Left ventricle myocardium inferior (tissue), 1 donor: ENCODE results near the gene MACROD1. TPM values are rescaled to one million over a fixed set of nuclear protein-coding genes. Genes with fewer than 3 reads are reported as not detected.

Experiments used
- DNase-seq: peaks from one replicate; pipeline ENCODE4 v3.0.0-alpha.2; 2020
- H3K27ac ChIP-seq: fragments of 200-600 bp; replicated peaks from 2 replicates; pipeline ENCODE4 v1.8.0; 2021
- H3K27me3 ChIP-seq: fragments of 200-600 bp; 2 replicates; pipeline ENCODE4 v1.8.0; 2021; ENCODE audit warnings: low read depth
- H3K36me3 ChIP-seq: fragments of 200-600 bp; 2 replicates; pipeline ENCODE4 v1.8.0; 2021
- H3K4me1 ChIP-seq: fragments of 200-600 bp; 2 replicates; pipeline ENCODE4 v1.8.0; 2021
- H3K4me3 ChIP-seq: fragments of 200-600 bp; 2 replicates; pipeline ENCODE4 v1.8.0; 2021; ENCODE audit warnings: mild to moderate bottlenecking, moderate library complexity
- H3K9me3 ChIP-seq: fragments of 200-600 bp; replicated peaks from 2 replicates; pipeline ENCODE4 v1.8.0; 2021
- CTCF ChIP-seq: fragments of 200-600 bp; IDR thresholded peaks from 2 replicates; pipeline ENCODE4 v1.8.0; 2021; ENCODE audit warnings: antibody characterized with exemption, mild to moderate bottlenecking, borderline replicate concordance
- intact Hi-C: fragments of 100-400 bp; cut with micrococcal nuclease; formaldehyde crosslinking; loops from one replicate; pipeline ENCODE4 v1.11.0; 2022
- total RNA-seq: library from RNA; stranded (reverse); fragmentation: NEBNext Ultra II Directional; extraction: Animal tissue kit (Norgen Biotek cat#: 25700); gene quantifications from one replicate; pipeline ENCODE4 v1.2.1, GENCODE V29; 2021
- donor health status: DM: no; HTN: yes; CAD: no; lungs with severe emphysema.

Gene MACROD1
- total RNA-seq, 1 donor from 2014 or later: 127 TPM

- Histone ChIP-seq H3K36me3 (no peaks in the 10 kb centered on the region), H3K27me3 (peaks cover 41% of the 10 kb centered on the region), H3K27ac (no peak overlapping the region), H3K4me1 (peaks cover 24% of the 10 kb centered on the region), H3K9me3 (no peaks in the 10 kb centered on the region), H3K4me3 (no peak overlapping the region)
- no peak for DNase-seq
- no peak for TF ChIP-seq CTCF
- intact Hi-C loops: no loop called here
These were observed 127.4 kb downstream of the MACROD1 start for GRCh38 chr11:64038500-64038899.

GRCh38 chr11:64037027-64037634 is 128.8 kb downstream of the MACROD1 start:
- peak overlapping the region; percentile 70 for H3K4me3 ChIP-seq
- no peaks in the 10 kb centered on the region for H3K36me3 ChIP-seq
- H3K27ac ChIP-seq: peak overlapping the region; percentile 37
- H3K4me1 ChIP-seq: peaks cover 24% of the 10 kb centered on the region
- TF ChIP-seq CTCF: no peak
- peaks cover 41% of the 10 kb centered on the region for H3K27me3 ChIP-seq
- DNase-seq: no peak
- intact Hi-C loops: no loop called here
- H3K9me3 ChIP-seq: no peaks in the 10 kb centered on the region

- Histone ChIP-seq H3K4me3 (peak overlapping the region; percentile 70), H3K27me3 (peaks cover 41% of the 10 kb centered on the region), H3K9me3 (no peaks in the 10 kb centered on the region), H3K36me3 (no peaks in the 10 kb centered on the region), H3K4me1 (peaks cover 24% of the 10 kb centered on the region), H3K27ac (peak overlapping the region; percentile 37)
- peak; percentile 45 for DNase-seq
- intact Hi-C loops: no loop called here
- peak; percentile 24 for TF ChIP-seq CTCF
These were observed 129.6 kb downstream of the MACROD1 start for GRCh38 chr11:64036087-64037026.

GRCh38 chr11:64035576-64035975 is 130.3 kb downstream of the MACROD1 start, which contains the start of gene FLRT1:
Gene FLRT1 (plus strand): TSS chr11:64035931. CDS start chr11:64116268, 80,337 bp downstream.
- H3K36me3 ChIP-seq: no peaks in the 10 kb centered on the region
- H3K27ac ChIP-seq: peak within 1 kb of the TSS; percentile 37
- DNase-seq: no peak
- H3K4me1 ChIP-seq: peaks cover 24% of the 10 kb centered on the region
- no peak for TF ChIP-seq CTCF
- peak within 1 kb of the TSS; percentile 70 for H3K4me3 ChIP-seq
- intact Hi-C loops: no loop called here
- no peaks in the 10 kb centered on the region for H3K9me3 ChIP-seq
- H3K27me3 ChIP-seq: peaks cover 41% of the 10 kb centered on the region

- Histone ChIP-seq H3K27me3 (peaks cover 41% of the 10 kb centered on the region), H3K27ac (no peak overlapping the region), H3K36me3 (no peaks in the 10 kb centered on the region), H3K9me3 (no peaks in the 10 kb centered on the region), H3K4me3 (peak overlapping the region; percentile 70), H3K4me1 (peaks cover 24% of the 10 kb centered on the region)
- DNase-seq: no peak
- intact Hi-C loops: no loop called here
- no peak for TF ChIP-seq CTCF
These were observed 130.8 kb downstream of the MACROD1 start for GRCh38 chr11:64035081-64035524.
